IMR-90 (cell line): ENCODE results near the gene MLLT10. TPM values are rescaled to one million over a fixed set of nuclear protein-coding genes. Genes with fewer than 3 reads are reported as not detected.

ENCODE experiments used
- ATAC-seq: fragments of 200-7000 bp; cut with Tn5 transposase; 2 replicates; pipeline ENCODE4 v1.9.1; 2020; ENCODE audit warnings: low read depth, mild to moderate bottlenecking, moderate library complexity
- BruUV-seq: library from RNA; stranded (reverse); fragments of 400-500 nt; replicated peaks from 2 replicates; lab custom pipeline; 2021; lab: Mats Ljungman, UMichigan
- CTCF ChIA-PET: fragments of 300-600 bp; formaldehyde crosslinking; extraction: SDS; loops from one replicate; lab custom pipeline; 2021; ENCODE audit warnings: antibody characterized with exemption; lab: Yijun Ruan, JAX
- POLR2A ChIA-PET: fragments of 300-600 bp; sonication (Branson Sonifier 250); formaldehyde crosslinking; loops from one replicate; lab custom pipeline; 2022; ENCODE audit warnings: antibody characterized with exemption; ENCODE audit not compliant: unreplicated experiment; lab: Charles Lee
- DNase-seq: peaks from one replicate; pipeline ENCODE4 v3.0.0; 2013
- H2AFZ ChIP-seq: replicated peaks from 2 replicates; pipeline ENCODE3; 2013; ENCODE audit warnings: low read length, mild to moderate bottlenecking; ENCODE audit not compliant: poor library complexity
- H2AK5ac ChIP-seq: 2 replicates; pipeline ENCODE4 v1.6.1; 2013; ENCODE audit warnings: low read depth, low read length, inconsistent platforms
- H2AK9ac ChIP-seq: replicated peaks from 2 replicates; pipeline ENCODE3; 2013; ENCODE audit warnings: mild to moderate bottlenecking, low read depth, low read length, moderate library complexity; ENCODE audit not compliant: poor library complexity
- H2BK120ac ChIP-seq: 2 replicates; pipeline ENCODE4 v1.6.1; 2013; ENCODE audit warnings: low read depth, low read length, inconsistent platforms
- H2BK15ac ChIP-seq: 3 replicates; pipeline ENCODE4 v1.6.1; 2013; ENCODE audit warnings: low read depth, low read length, inconsistent platforms
- H2BK20ac ChIP-seq: 2 replicates; pipeline ENCODE4 v1.6.1; 2013; ENCODE audit warnings: low read depth, mild to moderate bottlenecking, inconsistent platforms, low read length, moderate library complexity
- H2BK5ac ChIP-seq: 2 replicates; pipeline ENCODE4 v1.6.1; 2013; ENCODE audit warnings: mild to moderate bottlenecking, low read depth, low read length, inconsistent platforms; ENCODE audit not compliant: poor library complexity, severe bottlenecking
- H3K14ac ChIP-seq: replicated peaks from 2 replicates; pipeline ENCODE4 v1.6.1; 2013; ENCODE audit warnings: low read depth, low read length, inconsistent platforms
- H3K18ac ChIP-seq: 2 replicates; pipeline ENCODE4 v1.6.1; 2013; ENCODE audit warnings: low read depth, low read length, control low read depth
- H3K23ac ChIP-seq: 2 replicates; pipeline ENCODE4 v1.6.1; 2013; ENCODE audit warnings: low read depth, low read length, inconsistent platforms
- H3K27ac ChIP-seq: 2 replicates; pipeline ENCODE4 v1.5.1; 2013; ENCODE audit warnings: mild to moderate bottlenecking, control low read depth, low read length; ENCODE audit not compliant: insufficient read depth
- H3K27me3 ChIP-seq: 2 replicates; pipeline ENCODE4 v1.6.1; 2013; ENCODE audit warnings: low read length; ENCODE audit not compliant: control insufficient read depth, insufficient read depth
- H3K36me3 ChIP-seq: 2 replicates; pipeline ENCODE4 v1.6.1; 2013; ENCODE audit warnings: low read length, mixed read lengths; ENCODE audit not compliant: control insufficient read depth, insufficient read depth
- H3K4ac ChIP-seq: 2 replicates; pipeline ENCODE4 v1.6.1; 2013; ENCODE audit warnings: low read depth, low read length, inconsistent platforms
- H3K4me1 ChIP-seq: 2 replicates; pipeline ENCODE4 v1.6.1; 2013; ENCODE audit warnings: low read length, mixed read lengths; ENCODE audit not compliant: control insufficient read depth, insufficient read depth
- H3K4me2 ChIP-seq: 2 replicates; pipeline ENCODE4 v1.6.1; 2013; ENCODE audit warnings: low read depth, mild to moderate bottlenecking, control low read depth, low read length, moderate library complexity
- H3K4me3 ChIP-seq: 2 replicates; pipeline ENCODE4 v1.5.1; 2013; ENCODE audit warnings: low read depth, mild to moderate bottlenecking, control low read depth, low read length, moderate library complexity; ENCODE audit not compliant: insufficient read depth
- H3K56ac ChIP-seq: 2 replicates; pipeline ENCODE4 v1.6.1; 2013; ENCODE audit warnings: low read length, inconsistent platforms; ENCODE audit not compliant: insufficient read depth; ENCODE audit errors: extremely low read depth
- H3K79me1 ChIP-seq, 2 experiments: 2 replicates each; pipeline ENCODE4 v1.6.1; 2013; ENCODE audit warnings: low read length in 2 of 2, inconsistent platforms in 1 of 2, low read depth in 1 of 2
- H3K9ac ChIP-seq: 2 replicates; pipeline ENCODE4 v1.6.1; 2013; ENCODE audit warnings: low read depth, low read length, control low read depth
- H3K9me1 ChIP-seq: 2 replicates; pipeline ENCODE4 v1.6.1; 2013; ENCODE audit warnings: low read length, inconsistent platforms; ENCODE audit not compliant: insufficient read depth
- H3K9me3 ChIP-seq: 2 replicates; pipeline ENCODE4 v1.6.1; 2013; ENCODE audit warnings: low read length; ENCODE audit not compliant: control insufficient read depth, insufficient read depth
- H4K20me1 ChIP-seq: 2 replicates; pipeline ENCODE4 v1.6.1; 2013; ENCODE audit warnings: low read length, inconsistent platforms; ENCODE audit not compliant: insufficient read depth
- H4K5ac ChIP-seq: 2 replicates; pipeline ENCODE4 v1.6.1; 2013; ENCODE audit warnings: mild to moderate bottlenecking, low read depth, low read length, control low read depth
- H4K8ac ChIP-seq, 2 experiments: 2 replicates each; pipeline ENCODE4 v1.6.1; 2013; ENCODE audit warnings: low read depth in 2 of 2, low read length in 2 of 2, control low read depth in 1 of 2, inconsistent platforms in 1 of 2
- H4K91ac ChIP-seq: 2 replicates; pipeline ENCODE4 v1.6.1; 2013; ENCODE audit warnings: low read depth, low read length, inconsistent platforms; ENCODE audit not compliant: insufficient read depth
- BHLHE40 ChIP-seq: fragments of 150-350 bp; IDR thresholded peaks from 2 replicates; pipeline ENCODE4 v1.6.1; 2016; ENCODE audit warnings: mild to moderate bottlenecking, low read depth, low read length
- CEBPB ChIP-seq: IDR thresholded peaks from 2 replicates; pipeline ENCODE4 v1.6.1; 2012; ENCODE audit warnings: low read depth, low read length, improper control_type of control experiment
- FOS ChIP-seq: fragments of 150-350 bp; IDR thresholded peaks from 2 replicates; pipeline ENCODE4 v1.6.1; 2016; ENCODE audit warnings: low read depth, low read length
- MAFK ChIP-seq: IDR thresholded peaks from 2 replicates; pipeline ENCODE4 v1.6.1; 2012; ENCODE audit warnings: low read depth, low read length, improper control_type of control experiment
- MAZ ChIP-seq: IDR thresholded peaks from 2 replicates; pipeline ENCODE4 v1.6.1; 2012; ENCODE audit warnings: low read depth, mild to moderate bottlenecking, low read length, improper control_type of control experiment, moderate library complexity, borderline replicate concordance
- MXI1 ChIP-seq: IDR thresholded peaks from 2 replicates; pipeline ENCODE4 v1.6.1; 2012; ENCODE audit warnings: low read depth, mild to moderate bottlenecking, low read length, moderate library complexity, borderline replicate concordance
- NFE2L2 ChIP-seq: fragments of 150-350 bp; IDR thresholded peaks from 2 replicates; pipeline ENCODE4 v1.6.1; 2016; ENCODE audit warnings: low read depth, mild to moderate bottlenecking, low read length
- RAD21 ChIP-seq: IDR thresholded peaks from 2 replicates; pipeline ENCODE4 v1.6.1; 2012; ENCODE audit warnings: low read length, improper control_type of control experiment
- RCOR1 ChIP-seq: IDR thresholded peaks from 2 replicates; pipeline ENCODE4 v1.6.1; 2012; ENCODE audit warnings: mild to moderate bottlenecking, low read length, improper control_type of control experiment; ENCODE audit not compliant: insufficient replicate concordance
- SMC3 ChIP-seq: fragments of 150-350 bp; IDR thresholded peaks from 2 replicates; pipeline ENCODE4 v1.6.1; 2016; ENCODE audit warnings: low read depth, mild to moderate bottlenecking, antibody characterized with exemption, low read length, moderate library complexity
- WGBS, 2 experiments: methylation state at CpG; one replicate each; pipeline versions ENCODE4 v1.1.5 to v1.1.7; 2013; ENCODE audit warnings: missing lambda C conversion rate in 2 of 2; ENCODE audit not compliant: insufficient read length in 1 of 2; ENCODE audit errors: extremely low coverage in 2 of 2; 5-methylcytosine and 5-hydroxymethylcytosine counted together
- dilution Hi-C: fragments of 300-500 bp; cut with HindIII; formaldehyde crosslinking; loops from one replicate; pipeline ENCODE4 v1.14.3; 2018; ENCODE audit warnings: low sequenced_read_pairs; ENCODE audit not compliant: unreplicated experiment
- in situ Hi-C: fragments of 300-500 bp; cut with MboI; formaldehyde crosslinking; loops from 3 replicates; pipeline ENCODE4 v1.14.3; 2019; ENCODE audit warnings: low sequenced_read_pairs, inconsistent platforms, mixed read lengths
- intact Hi-C: fragments of 100-400 bp; cut with micrococcal nuclease; formaldehyde crosslinking; loops from 2 replicates; pipeline ENCODE4 v1.10.0; 2022
- polyA plus RNA-seq, 3 experiments: library from polyadenylated mRNA; depleted of rRNA; stranded (reverse); fragments of >200 nt; gene quantifications; 2 replicates each; pipeline ENCODE4 v1.2.3, GENCODE V29; 2012; ENCODE audit warnings: low replicate concordance in 1 of 3
- total RNA-seq: library from RNA; depleted of rRNA; stranded (reverse); fragments of >200 nt; gene quantifications from 2 replicates; pipeline ENCODE4 v1.2.3, GENCODE V29; 2012
- TF ChIP-seq, protein P1 (sequence below): fragments of 150-350 bp; IDR thresholded peaks from 2 replicates; pipeline ENCODE4 v1.6.1; 2017; ENCODE audit warnings: mild to moderate bottlenecking, antibody characterized with exemption, low read length, low read depth
- TF ChIP-seq, protein P2 (sequence below): fragments of 150-350 bp; IDR thresholded peaks from 2 replicates; pipeline ENCODE4 v1.6.1; 2016; ENCODE audit warnings: low read depth, mild to moderate bottlenecking, low read length, moderate library complexity, borderline replicate concordance
- TF ChIP-seq, protein P3 (sequence below): conservative IDR thresholded peaks from 2 replicates; pipeline ENCODE4 v1.5.1; 2012; ENCODE audit warnings: mild to moderate bottlenecking, low read depth, low read length, improper control_type of control experiment

Gene MLLT10
- total and polyA plus RNA-seq, 2 of the 4 experiments (the other 2 are of a cell fraction) = 22.5 to 29.0 TPM

DNA sequence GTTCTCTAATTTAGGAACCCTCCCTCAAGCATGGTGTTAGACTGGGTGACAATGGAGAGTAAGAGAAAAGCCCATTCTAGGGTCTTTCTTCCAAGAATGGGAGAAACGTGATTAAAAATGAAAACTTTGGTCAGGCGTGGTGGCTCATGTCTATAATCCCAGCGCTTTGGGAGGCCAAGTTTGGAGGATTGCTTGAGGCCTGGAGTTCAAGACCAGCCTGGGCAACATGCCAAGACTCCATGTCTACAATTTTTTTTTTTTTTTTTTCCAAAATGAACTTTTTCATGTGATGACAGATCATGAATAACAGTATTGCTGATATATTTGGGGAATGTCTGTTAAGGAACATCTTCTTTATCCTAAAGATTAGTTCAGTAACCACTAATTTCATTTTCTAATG, 194.6 kb downstream of the MLLT10 start:
- Histone ChIP-seq H3K27ac (no peak overlapping the region), H3K36me3 (peaks cover 5% of the 10 kb centered on the region), H3K23ac (no peak overlapping the region), H2BK5ac (no peak overlapping the region), H2BK120ac (no peak overlapping the region), H4K20me1 (peaks cover 10% of the 10 kb centered on the region; the same call in 1 of the 2 replicates), H3K79me1 (peaks cover under 1 to 35% of the 10 kb centered on the region in 2 experiments; a peak in 3 of 4 replicates), H3K27me3 (no peaks in the 10 kb centered on the region), H4K5ac (no peak overlapping the region), H3K56ac (no peak overlapping the region), H3K4ac (no peak overlapping the region), H3K4me2 (no peak overlapping the region), H2AK5ac (no peak overlapping the region), H3K9me3 (no peaks in the 10 kb centered on the region), H2BK15ac (no peak overlapping the region), H4K91ac (no peak overlapping the region), H3K9ac (no peak overlapping the region), H3K14ac (no peak overlapping the region), H2AFZ (no peak overlapping the region), H3K18ac (no peak overlapping the region), H2BK20ac (no peak overlapping the region), H2AK9ac (no peak overlapping the region), H3K4me1 (peaks cover 4% of the 10 kb centered on the region), H3K9me1 (peaks cover 5% of the 10 kb centered on the region), H3K4me3 (no peak overlapping the region), H4K8ac (no peak overlapping the region)
- in situ Hi-C loops (loop anchor here (5.0 to 25.0 kb wide), 2 partner anchors 231 to 641 kb away; no protein-coding TSS in a partner anchor), dilution Hi-C loops (no loop called here), intact Hi-C loops (no loop called here)
- no TSS peak for BruUV-seq
- POLR2A ChIA-PET = interaction anchor here (0.5 kb wide), 1 partner anchor 211 kb away, joined by 4 read pairs; no protein-coding TSS in a partner anchor
- 100% methylated on average over 1 of the region's 3 CpGs; no CpG with 5 or more reads in 1 of the 2 experiments for WGBS, 2 experiments
- no peak for ATAC-seq
- no peak for DNase-seq
- CTCF ChIA-PET = interaction anchor here (0.6 kb wide), 1 partner anchor 203 kb away, joined by 4 read pairs; no protein-coding TSS in a partner anchor
- TF ChIP-seq RAD21 (no peak), MXI1 (no peak), SMC3 (no peak), MAZ (no peak), FOS (no peak), NFE2L2 (no peak), RCOR1 (no peak), BHLHE40 (no peak), CEBPB (no peak), MAFK (no peak)
- TF ChIP-seq, protein P1, sequence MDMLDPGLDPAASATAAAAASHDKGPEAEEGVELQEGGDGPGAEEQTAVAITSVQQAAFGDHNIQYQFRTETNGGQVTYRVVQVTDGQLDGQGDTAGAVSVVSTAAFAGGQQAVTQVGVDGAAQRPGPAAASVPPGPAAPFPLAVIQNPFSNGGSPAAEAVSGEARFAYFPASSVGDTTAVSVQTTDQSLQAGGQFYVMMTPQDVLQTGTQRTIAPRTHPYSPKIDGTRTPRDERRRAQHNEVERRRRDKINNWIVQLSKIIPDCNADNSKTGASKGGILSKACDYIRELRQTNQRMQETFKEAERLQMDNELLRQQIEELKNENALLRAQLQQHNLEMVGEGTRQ = no peak
- TF ChIP-seq, protein P2, sequence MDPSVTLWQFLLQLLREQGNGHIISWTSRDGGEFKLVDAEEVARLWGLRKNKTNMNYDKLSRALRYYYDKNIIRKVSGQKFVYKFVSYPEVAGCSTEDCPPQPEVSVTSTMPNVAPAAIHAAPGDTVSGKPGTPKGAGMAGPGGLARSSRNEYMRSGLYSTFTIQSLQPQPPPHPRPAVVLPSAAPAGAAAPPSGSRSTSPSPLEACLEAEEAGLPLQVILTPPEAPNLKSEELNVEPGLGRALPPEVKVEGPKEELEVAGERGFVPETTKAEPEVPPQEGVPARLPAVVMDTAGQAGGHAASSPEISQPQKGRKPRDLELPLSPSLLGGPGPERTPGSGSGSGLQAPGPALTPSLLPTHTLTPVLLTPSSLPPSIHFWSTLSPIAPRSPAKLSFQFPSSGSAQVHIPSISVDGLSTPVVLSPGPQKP = no peak
- TF ChIP-seq, protein P3, sequence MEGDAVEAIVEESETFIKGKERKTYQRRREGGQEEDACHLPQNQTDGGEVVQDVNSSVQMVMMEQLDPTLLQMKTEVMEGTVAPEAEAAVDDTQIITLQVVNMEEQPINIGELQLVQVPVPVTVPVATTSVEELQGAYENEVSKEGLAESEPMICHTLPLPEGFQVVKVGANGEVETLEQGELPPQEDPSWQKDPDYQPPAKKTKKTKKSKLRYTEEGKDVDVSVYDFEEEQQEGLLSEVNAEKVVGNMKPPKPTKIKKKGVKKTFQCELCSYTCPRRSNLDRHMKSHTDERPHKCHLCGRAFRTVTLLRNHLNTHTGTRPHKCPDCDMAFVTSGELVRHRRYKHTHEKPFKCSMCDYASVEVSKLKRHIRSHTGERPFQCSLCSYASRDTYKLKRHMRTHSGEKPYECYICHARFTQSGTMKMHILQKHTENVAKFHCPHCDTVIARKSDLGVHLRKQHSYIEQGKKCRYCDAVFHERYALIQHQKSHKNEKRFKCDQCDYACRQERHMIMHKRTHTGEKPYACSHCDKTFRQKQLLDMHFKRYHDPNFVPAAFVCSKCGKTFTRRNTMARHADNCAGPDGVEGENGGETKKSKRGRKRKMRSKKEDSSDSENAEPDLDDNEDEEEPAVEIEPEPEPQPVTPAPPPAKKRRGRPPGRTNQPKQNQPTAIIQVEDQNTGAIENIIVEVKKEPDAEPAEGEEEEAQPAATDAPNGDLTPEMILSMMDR = no peak
